H9 (cell line): Measurements from ENCODE around the gene PRMT7. TPM values are rescaled to one million over a fixed set of nuclear protein-coding genes. Genes with fewer than 3 reads are reported as not detected.

Experiments
- DNase-seq: peaks from one replicate; pipeline ENCODE4 v3.0.0-alpha.2; 2017
- H2AFZ ChIP-seq: one replicate; pipeline ENCODE4 v1.6.1; 2013; ENCODE audit warnings: mild to moderate bottlenecking, low read length, control low read depth, moderate library complexity
- H2AK5ac ChIP-seq: 2 replicates; pipeline ENCODE4 v1.6.1; 2013; ENCODE audit warnings: low read length, control low read depth, mixed read lengths; ENCODE audit not compliant: insufficient read length
- H2BK120ac ChIP-seq: one replicate; pipeline ENCODE4 v1.6.1; 2013; ENCODE audit warnings: low read depth, mild to moderate bottlenecking, low read length, control low read depth, inconsistent platforms; ENCODE audit not compliant: poor library complexity, severe bottlenecking
- H2BK12ac ChIP-seq: 2 replicates; pipeline ENCODE4 v1.6.1; 2013; ENCODE audit warnings: low read length, control low read depth, mixed read lengths, low read depth; ENCODE audit not compliant: insufficient read length
- H2BK15ac ChIP-seq: 2 replicates; pipeline ENCODE4 v1.6.1; 2013; ENCODE audit warnings: low read depth, low read length, control low read depth
- H2BK20ac ChIP-seq: one replicate; pipeline ENCODE4 v1.6.1; 2013; ENCODE audit warnings: low read depth, mild to moderate bottlenecking, low read length, control low read depth, inconsistent platforms; ENCODE audit not compliant: poor library complexity, severe bottlenecking
- H2BK5ac ChIP-seq: 2 replicates; pipeline ENCODE4 v1.6.1; 2013; ENCODE audit warnings: low read length, control low read depth, mixed read lengths; ENCODE audit not compliant: insufficient read length
- H3K14ac ChIP-seq: 2 replicates; pipeline ENCODE4 v1.6.1; 2013; ENCODE audit warnings: low read length, control low read depth; ENCODE audit not compliant: insufficient read depth
- H3K18ac ChIP-seq: 2 replicates; pipeline ENCODE4 v1.6.1; 2013; ENCODE audit warnings: low read depth, mild to moderate bottlenecking, mixed read lengths, low read length, control low read depth; ENCODE audit not compliant: insufficient read length
- H3K23ac ChIP-seq: 2 replicates; pipeline ENCODE4 v1.6.1; 2013; ENCODE audit warnings: low read length, control low read depth, mixed read lengths, low read depth; ENCODE audit not compliant: insufficient read length
- H3K23me2 ChIP-seq: 2 replicates; pipeline ENCODE4 v1.6.1; 2013; ENCODE audit warnings: low read depth, mild to moderate bottlenecking, mixed read lengths, low read length, control low read depth; ENCODE audit not compliant: insufficient read length, poor library complexity, severe bottlenecking
- H3K27ac ChIP-seq: 2 replicates; pipeline ENCODE4 v1.5.1; 2013; ENCODE audit warnings: low read length, control low read depth, mixed read lengths, low read depth; ENCODE audit not compliant: insufficient read length
- H3K27me3 ChIP-seq: 2 replicates; pipeline ENCODE4 v1.6.1; 2013; ENCODE audit warnings: low read length, control low read depth, inconsistent platforms; ENCODE audit not compliant: insufficient read depth
- H3K4ac ChIP-seq: 2 replicates; pipeline ENCODE4 v1.6.1; 2013; ENCODE audit warnings: low read depth, mild to moderate bottlenecking, control low read depth, inconsistent platforms, low read length, moderate library complexity
- H3K4me1 ChIP-seq: 2 replicates; pipeline ENCODE4 v1.6.1; 2013; ENCODE audit warnings: low read length, control low read depth, inconsistent platforms; ENCODE audit not compliant: insufficient read depth
- H3K4me2 ChIP-seq: 2 replicates; pipeline ENCODE4 v1.6.1; 2013; ENCODE audit warnings: low read length, control low read depth, mixed read lengths; ENCODE audit not compliant: insufficient read length, insufficient read depth
- H3K56ac ChIP-seq: 2 replicates; pipeline ENCODE4 v1.6.1; 2013; ENCODE audit warnings: low read depth, mild to moderate bottlenecking, mixed read lengths, low read length, control low read depth; ENCODE audit not compliant: insufficient read length
- H3K79me1 ChIP-seq: 2 replicates; pipeline ENCODE4 v1.6.1; 2013; ENCODE audit warnings: low read depth, mild to moderate bottlenecking, moderate library complexity, low read length, control low read depth, inconsistent platforms; ENCODE audit not compliant: insufficient read depth, poor library complexity, severe bottlenecking
- H3K79me2 ChIP-seq: 2 replicates; pipeline ENCODE4 v1.6.1; 2013; ENCODE audit warnings: low read length, control low read depth, inconsistent platforms; ENCODE audit not compliant: insufficient read depth
- H3K9ac ChIP-seq: 2 replicates; pipeline ENCODE4 v1.6.1; 2013; ENCODE audit warnings: low read length, control low read depth, mixed read lengths; ENCODE audit not compliant: insufficient read length; ENCODE audit errors: extremely low read depth
- H3K9me3 ChIP-seq: one replicate; pipeline ENCODE4 v1.6.1; 2013; ENCODE audit warnings: low read depth, low read length, inconsistent platforms; ENCODE audit not compliant: control insufficient read depth
- H3T11ph ChIP-seq: one replicate; pipeline ENCODE4 v1.6.1; 2013; ENCODE audit warnings: mild to moderate bottlenecking, low read length, control low read depth, inconsistent platforms
- H4K20me1 ChIP-seq: one replicate; pipeline ENCODE4 v1.6.1; 2013; ENCODE audit not compliant: control insufficient read depth, insufficient read length, insufficient read depth
- H4K5ac ChIP-seq: 2 replicates; pipeline ENCODE4 v1.6.1; 2013; ENCODE audit warnings: low read depth, mild to moderate bottlenecking, mixed read lengths, low read length, control low read depth; ENCODE audit not compliant: insufficient read length
- H4K8ac ChIP-seq: replicated peaks from 2 replicates; pipeline ENCODE4 v1.6.1; 2013; ENCODE audit warnings: low read length, control low read depth, mixed read lengths, low read depth; ENCODE audit not compliant: insufficient read length
- H4K91ac ChIP-seq: 2 replicates; pipeline ENCODE4 v1.6.1; 2013; ENCODE audit warnings: low read depth, mild to moderate bottlenecking, moderate library complexity, mixed read lengths, low read length, control low read depth; ENCODE audit not compliant: insufficient read length
- H3K27ac Mint-ChIP-seq, 3 experiments: 2 replicates in 2 of 3; 3 replicates in 1 of 3; pipeline ENCODE4 v1.8.0; 2020 to 2021; ENCODE audit warnings: mixed read lengths in 3 of 3, mild to moderate bottlenecking in 1 of 3, moderate library complexity in 1 of 3
- H3K27me3 Mint-ChIP-seq: 2 replicates; pipeline ENCODE4 v1.8.0; 2021; ENCODE audit warnings: low read depth, mild to moderate bottlenecking, moderate library complexity, mixed read lengths
- H3K36me3 Mint-ChIP-seq, 3 experiments: 2 replicates in 2 of 3; 3 replicates in 1 of 3; pipeline ENCODE4 v1.8.0; 2020 to 2021; ENCODE audit warnings: low read depth in 3 of 3, mixed read lengths in 3 of 3; ENCODE audit not compliant: insufficient read depth in 1 of 3
- H3K4me1 Mint-ChIP-seq, 2 experiments: 2 replicates each; pipeline ENCODE4 v1.8.0; 2020; ENCODE audit warnings: mixed read lengths in 2 of 2
- H3K4me3 Mint-ChIP-seq, 2 experiments: 2 replicates in 1 of 2; 3 replicates in 1 of 2; pipeline ENCODE4 v1.8.0; 2020 to 2021; ENCODE audit warnings: mild to moderate bottlenecking in 2 of 2, mixed read lengths in 2 of 2, moderate library complexity in 1 of 2
- H3K9me3 Mint-ChIP-seq, 2 experiments: 2 replicates in 1 of 2; 3 replicates in 1 of 2; pipeline ENCODE4 v1.8.0; 2020; ENCODE audit warnings: mild to moderate bottlenecking in 2 of 2, mixed read lengths in 2 of 2, moderate library complexity in 1 of 2
- CTCF ChIP-seq: fragments of 200-600 bp; sonication (generic); conservative IDR thresholded peaks from 3 replicates; pipeline ENCODE4 v1.8.0; 2021; ENCODE audit warnings: antibody characterized with exemption, mild to moderate bottlenecking
- WGBS: extraction: QIAGEN DNeasy Blood & Tissue Kit; methylation state at CpG from one replicate; pipeline ENCODE4 v1.1.7; 2013; ENCODE audit warnings: missing lambda C conversion rate, low lambda C conversion rate, mixed read lengths; ENCODE audit not compliant: insufficient read length; ENCODE audit errors: extremely low coverage; 5-methylcytosine and 5-hydroxymethylcytosine counted together
- total RNA-seq: library from RNA; stranded (reverse); gene quantifications from 2 replicates; pipeline ENCODE4 v1.2.1, GENCODE V29; 2021

The PRMT7 gene
- total RNA-seq, 1 experiment from 2014 or later: 56.6 TPM

DNA sequence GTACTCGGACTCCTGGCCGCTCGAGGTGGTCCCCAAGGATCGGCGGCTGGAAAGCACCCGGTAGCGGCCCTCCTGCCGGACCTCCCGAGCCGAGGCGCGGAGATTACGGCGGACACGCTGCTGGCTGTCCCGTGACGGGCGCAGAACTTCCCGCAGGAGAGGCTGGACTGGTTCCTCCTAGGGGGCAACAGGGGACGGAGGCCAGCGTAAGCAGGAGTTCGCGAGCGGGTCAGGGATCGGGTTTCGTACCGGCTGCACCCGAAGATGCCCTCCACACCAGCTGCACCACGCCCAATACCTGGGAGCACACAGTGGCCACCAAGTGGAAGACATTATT lies 414 bp upstream of the PRMT7 start:
- Mint-ChIP-seq H3K4me3 (peak overlapping the region; percentile 94 to 98), H3K9me3 (no peaks in the 10 kb centered on the region), H3K27ac (peak overlapping the region; percentile 98 to 99 (median 98); a peak in 6 of 7 replicates), H3K27me3 (no peaks in the 10 kb centered on the region), H3K4me1 (peaks cover 12 to 16% of the 10 kb centered on the region in 2 experiments), H3K36me3 (peaks cover 9 to 36% (median 34%) of the 10 kb centered on the region in 3 experiments; a peak in 6 of 7 replicates)
- Histone ChIP-seq H3K18ac (peak overlapping the region; percentile 5), H2BK120ac (no peak overlapping the region), H4K8ac (no peak overlapping the region), H3K4me2 (peak overlapping the region; percentile 98), H3K56ac (no peak overlapping the region), H3K27me3 (no peaks in the 10 kb centered on the region), H3K79me2 (peaks cover 2% of the 10 kb centered on the region; the same call in 1 of the 2 replicates), H2BK12ac (no peak overlapping the region), H3K4me1 (peaks cover 2% of the 10 kb centered on the region; the same call in 1 of the 2 replicates), H3K27ac (no peak overlapping the region), H2AFZ (no peak overlapping the region), H2BK5ac (no peak overlapping the region), H2BK20ac (no peak overlapping the region), H4K91ac (no peak overlapping the region), H3K9me3 (no peaks in the 10 kb centered on the region), H2BK15ac (no peak overlapping the region), H3K4ac (no peak overlapping the region), H2AK5ac (no peak overlapping the region), H3K9ac (peak overlapping the region; percentile 68), H3K23ac (no peak overlapping the region), H4K20me1 (no peaks in the 10 kb centered on the region), H3K79me1 (no peaks in the 10 kb centered on the region), H3T11ph (no peak overlapping the region), H4K5ac (no peak overlapping the region), H3K23me2 (peaks cover 15% of the 10 kb centered on the region), H3K14ac (peak overlapping the region; percentile 1; the same call in 1 of the 2 replicates)
- TF ChIP-seq CTCF: no peak
- WGBS: no CpG with 5 or more reads among the region's 29 CpGs
- no peak for DNase-seq
